PFSK-1 (cell line): ENCODE data around the gene CNGB1.

Source experiments
- FOXP2 ChIP-seq: optimal IDR thresholded peaks from 2 replicates; pipeline ENCODE3; 2011; ENCODE audit warnings: borderline replicate concordance, control low read depth, inconsistent platforms; ENCODE audit not compliant: insufficient read depth; ENCODE audit errors: extremely low read length, extremely low read depth
- POLR2AphosphoS5 ChIP-seq: IDR thresholded peaks from 2 replicates; pipeline ENCODE4 v1.6.1; 2012; ENCODE audit warnings: low read depth, mild to moderate bottlenecking, control low read depth, low read length, moderate library complexity
- SIN3A ChIP-seq: IDR thresholded peaks from 2 replicates; pipeline ENCODE4 v1.6.1; 2012; ENCODE audit warnings: mild to moderate bottlenecking, low read length, moderate library complexity, borderline replicate concordance; ENCODE audit not compliant: insufficient read depth
- TAF1 ChIP-seq: IDR thresholded peaks from 2 replicates; pipeline ENCODE4 v1.6.1; 2012; ENCODE audit warnings: low read length, control low read depth, borderline replicate concordance; ENCODE audit not compliant: insufficient read depth
- TF ChIP-seq, protein P1 (sequence below), 2 experiments: IDR thresholded peaks; 2 replicates each; pipeline versions ENCODE4 v1.6.1 to v1.8.0; 2011 to 2012; ENCODE audit warnings: low read depth in 2 of 2, low read length in 2 of 2, control low read depth in 1 of 2, inconsistent platforms in 1 of 2, mild to moderate bottlenecking in 1 of 2, moderate library complexity in 1 of 2; ENCODE audit not compliant: insufficient read depth in 1 of 2

The CNGB1 gene

GRCh38 chr16:57923418-57923817 is 47.5 kb downstream of the CNGB1 start:
- TF ChIP-seq TAF1 (no peak), SIN3A (no peak), POLR2AphosphoS5 (no peak)

DNA sequence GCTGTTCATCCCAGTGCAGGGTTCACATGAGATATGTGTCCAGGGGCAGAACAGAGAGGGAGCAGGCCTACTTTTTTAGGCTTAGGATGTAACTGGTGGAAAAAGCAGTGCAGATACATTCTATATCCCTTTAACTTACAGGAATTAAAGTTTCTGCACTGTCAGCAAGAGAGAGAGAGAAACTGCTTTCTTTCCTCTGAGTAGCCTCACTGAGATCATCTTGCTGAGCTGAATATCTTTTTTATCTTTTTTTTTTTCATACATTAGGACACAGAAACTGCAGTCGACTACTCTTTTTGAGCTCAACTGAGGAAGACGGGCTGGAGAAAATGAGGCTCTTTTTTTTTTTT is 50.1 kb downstream of the CNGB1 start:
- TF ChIP-seq TAF1 (no peak), SIN3A (no peak), FOXP2 (no peak), POLR2AphosphoS5 (no peak)
- TF ChIP-seq, protein P1, sequence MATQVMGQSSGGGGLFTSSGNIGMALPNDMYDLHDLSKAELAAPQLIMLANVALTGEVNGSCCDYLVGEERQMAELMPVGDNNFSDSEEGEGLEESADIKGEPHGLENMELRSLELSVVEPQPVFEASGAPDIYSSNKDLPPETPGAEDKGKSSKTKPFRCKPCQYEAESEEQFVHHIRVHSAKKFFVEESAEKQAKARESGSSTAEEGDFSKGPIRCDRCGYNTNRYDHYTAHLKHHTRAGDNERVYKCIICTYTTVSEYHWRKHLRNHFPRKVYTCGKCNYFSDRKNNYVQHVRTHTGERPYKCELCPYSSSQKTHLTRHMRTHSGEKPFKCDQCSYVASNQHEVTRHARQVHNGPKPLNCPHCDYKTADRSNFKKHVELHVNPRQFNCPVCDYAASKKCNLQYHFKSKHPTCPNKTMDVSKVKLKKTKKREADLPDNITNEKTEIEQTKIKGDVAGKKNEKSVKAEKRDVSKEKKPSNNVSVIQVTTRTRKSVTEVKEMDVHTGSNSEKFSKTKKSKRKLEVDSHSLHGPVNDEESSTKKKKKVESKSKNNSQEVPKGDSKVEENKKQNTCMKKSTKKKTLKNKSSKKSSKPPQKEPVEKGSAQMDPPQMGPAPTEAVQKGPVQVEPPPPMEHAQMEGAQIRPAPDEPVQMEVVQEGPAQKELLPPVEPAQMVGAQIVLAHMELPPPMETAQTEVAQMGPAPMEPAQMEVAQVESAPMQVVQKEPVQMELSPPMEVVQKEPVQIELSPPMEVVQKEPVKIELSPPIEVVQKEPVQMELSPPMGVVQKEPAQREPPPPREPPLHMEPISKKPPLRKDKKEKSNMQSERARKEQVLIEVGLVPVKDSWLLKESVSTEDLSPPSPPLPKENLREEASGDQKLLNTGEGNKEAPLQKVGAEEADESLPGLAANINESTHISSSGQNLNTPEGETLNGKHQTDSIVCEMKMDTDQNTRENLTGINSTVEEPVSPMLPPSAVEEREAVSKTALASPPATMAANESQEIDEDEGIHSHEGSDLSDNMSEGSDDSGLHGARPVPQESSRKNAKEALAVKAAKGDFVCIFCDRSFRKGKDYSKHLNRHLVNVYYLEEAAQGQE (IDR thresholded peaks at IDR 0.05; ENCODE audit: insufficient read depth in 1 of 2, low read depth in 2 of 2, low read length in 2 of 2): no peak

- TF ChIP-seq SIN3A: no peak
- no peak for TF ChIP-seq POLR2AphosphoS5
- no peak for TF ChIP-seq TAF1
Measured at GRCh38 chr16:57920215-57920879, 50.6 kb downstream of the CNGB1 start.

- no peak for TF ChIP-seq FOXP2
- TF ChIP-seq, protein P1 (IDR thresholded peaks at IDR 0.05; ENCODE audit: insufficient read depth in 1 of 2, low read depth in 2 of 2, low read length in 2 of 2): no peak
- TF ChIP-seq TAF1: no peak
Measured at GRCh38 chr16:57918994-57919393, 51.9 kb downstream of the CNGB1 start.

- TF ChIP-seq, protein P1 (IDR thresholded peaks at IDR 0.05; ENCODE audit: insufficient read depth in 1 of 2, low read depth in 2 of 2, low read length in 2 of 2): no peak
- no peak for TF ChIP-seq FOXP2
- TF ChIP-seq POLR2AphosphoS5: no peak
- no peak for TF ChIP-seq TAF1
- no peak for TF ChIP-seq SIN3A
Measured at GRCh38 chr16:57918444-57918843, 52.5 kb downstream of the CNGB1 start.

- no peak for TF ChIP-seq FOXP2
- TF ChIP-seq, protein P1 (IDR thresholded peaks at IDR 0.05; ENCODE audit: insufficient read depth in 1 of 2, low read depth in 2 of 2, low read length in 2 of 2): no peak
- no peak for TF ChIP-seq SIN3A
- TF ChIP-seq TAF1: no peak
- TF ChIP-seq POLR2AphosphoS5: no peak
Measured at GRCh38 chr16:57916735-57917438, 54.0 kb downstream of the CNGB1 start.
